Immature natural killer cell (primary cell): ENCODE measurements around the gene SRPK3. TPM values are rescaled to one million over a fixed set of nuclear protein-coding genes. Genes with fewer than 3 reads are reported as not detected.

Experiments
- DNase-seq, 3 donors: peaks; one replicate each; pipeline ENCODE4 v3.0.0; 2022; ENCODE audit warnings: mixed read lengths in 1 of 3
- H3K27ac Mint-ChIP-seq, 6 donors: one replicate each; pipeline ENCODE4 v1.8.0; 2020; ENCODE audit warnings: mixed read lengths in 6 of 6, mild to moderate bottlenecking in 5 of 6, inconsistent platforms in 4 of 6, moderate library complexity in 3 of 6
- H3K27me3 Mint-ChIP-seq, 3 donors: one replicate each; pipeline ENCODE4 v1.8.0; 2020 to 2021; ENCODE audit warnings: low read depth in 3 of 3, mild to moderate bottlenecking in 3 of 3, mixed read lengths in 3 of 3, moderate library complexity in 3 of 3, inconsistent platforms in 1 of 3
- H3K36me3 Mint-ChIP-seq, 3 donors: one replicate each; pipeline ENCODE4 v1.8.0; 2020; ENCODE audit warnings: mixed read lengths in 3 of 3, inconsistent platforms in 2 of 3, mild to moderate bottlenecking in 2 of 3
- H3K4me1 Mint-ChIP-seq, 2 donors: one replicate each; pipeline ENCODE4 v1.8.0; 2020; ENCODE audit warnings: inconsistent platforms in 2 of 2, mild to moderate bottlenecking in 2 of 2, mixed read lengths in 2 of 2, moderate library complexity in 1 of 2
- H3K4me3 Mint-ChIP-seq, 5 donors: one replicate each; pipeline ENCODE4 v1.8.0; 2020; ENCODE audit warnings: mild to moderate bottlenecking in 5 of 5, mixed read lengths in 5 of 5, inconsistent platforms in 3 of 5, moderate library complexity in 3 of 5
- H3K9me3 Mint-ChIP-seq, 6 donors: one replicate each; pipeline ENCODE4 v1.8.0; 2020; ENCODE audit warnings: mild to moderate bottlenecking in 6 of 6, mixed read lengths in 6 of 6, inconsistent platforms in 4 of 6, moderate library complexity in 3 of 6
- polyA plus RNA-seq, 3 donors: library from polyadenylated mRNA; unstranded; fragments of 300-500 nt; fragmentation: Illumina TruSeq; gene quantifications; one replicate each; pipeline ENCODE4 v1.2.3, GENCODE V29; 2021

SRPK3 gene, protein sequence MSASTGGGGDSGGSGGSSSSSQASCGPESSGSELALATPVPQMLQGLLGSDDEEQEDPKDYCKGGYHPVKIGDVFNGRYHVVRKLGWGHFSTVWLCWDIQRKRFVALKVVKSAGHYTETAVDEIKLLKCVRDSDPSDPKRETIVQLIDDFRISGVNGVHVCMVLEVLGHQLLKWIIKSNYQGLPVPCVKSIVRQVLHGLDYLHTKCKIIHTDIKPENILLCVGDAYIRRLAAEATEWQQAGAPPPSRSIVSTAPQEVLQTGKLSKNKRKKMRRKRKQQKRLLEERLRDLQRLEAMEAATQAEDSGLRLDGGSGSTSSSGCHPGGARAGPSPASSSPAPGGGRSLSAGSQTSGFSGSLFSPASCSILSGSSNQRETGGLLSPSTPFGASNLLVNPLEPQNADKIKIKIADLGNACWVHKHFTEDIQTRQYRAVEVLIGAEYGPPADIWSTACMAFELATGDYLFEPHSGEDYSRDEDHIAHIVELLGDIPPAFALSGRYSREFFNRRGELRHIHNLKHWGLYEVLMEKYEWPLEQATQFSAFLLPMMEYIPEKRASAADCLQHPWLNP
- polyA plus RNA-seq, result not detected

- no peak for DNase-seq
- Mint-ChIP-seq H3K4me3 (no peak within 1 kb of the TSS), H3K36me3 (no peaks in the 10 kb centered on the region), H3K4me1 (peaks cover 3 to 5% of the 10 kb centered on the region in 2 donors), H3K27ac (no peak within 1 kb of the TSS), H3K27me3 (peaks cover 0 to 3% (median 1%) of the 10 kb centered on the region in 3 donors), H3K9me3 (no peaks in the 10 kb centered on the region)
These were observed at the start of gene SRPK3 for GRCh38 chrX:153780678-153781427. Gene SRPK3 (plus strand): TSS chrX:153781041. CDS start chrX:153781087, 46 bp downstream.

DNA sequence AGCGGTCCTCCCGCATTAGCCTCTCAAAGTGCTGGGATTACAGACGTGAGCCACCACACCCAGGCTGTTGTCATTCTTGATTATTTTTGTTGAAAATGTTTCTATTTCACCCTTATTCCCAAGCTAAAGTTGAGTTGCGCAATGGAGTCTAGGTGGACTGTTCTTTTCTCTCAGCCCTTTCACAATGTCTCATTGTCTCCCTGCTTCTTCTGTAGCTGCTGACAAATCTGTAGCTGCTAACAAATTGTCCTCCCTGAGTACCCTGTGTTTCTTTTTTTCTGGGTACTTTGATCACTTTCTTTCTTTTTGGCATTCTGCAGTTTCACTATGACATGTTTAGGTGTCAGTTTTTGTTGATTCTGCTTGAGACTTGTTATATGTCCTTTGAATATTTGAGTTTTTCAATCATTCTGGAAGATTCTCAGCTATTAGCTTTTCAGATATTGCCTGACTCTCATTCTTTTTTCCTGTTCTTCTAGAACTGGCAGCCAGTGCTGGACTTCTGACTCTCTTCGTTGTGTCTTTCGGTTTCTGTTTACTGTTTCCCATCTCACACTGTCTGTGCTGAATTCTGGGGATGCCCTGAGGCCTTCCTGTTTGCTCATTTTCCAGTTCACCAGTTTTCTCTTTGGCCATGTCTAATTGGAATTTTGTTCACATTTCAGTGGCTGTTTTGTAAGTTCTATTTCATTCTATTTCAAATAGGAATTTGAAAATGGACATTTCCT, 49.6 kb upstream of the SRPK3 start:
- Mint-ChIP-seq H3K27ac (peak overlapping the region in 3 of 6 donors; percentile 17 to 52 (median 20)), H3K36me3 (peaks cover 3 to 21% (median 15%) of the 10 kb centered on the region in 3 donors), H3K4me1 (peaks cover 30 to 38% of the 10 kb centered on the region in 2 donors), H3K4me3 (no peak overlapping the region), H3K9me3 (no peaks in the 10 kb centered on the region), H3K27me3 (peaks cover 0 to 5% (median 3%) of the 10 kb centered on the region in 3 donors)
- no peak for DNase-seq

- Mint-ChIP-seq H3K36me3 (peaks cover 3 to 21% (median 15%) of the 10 kb centered on the region in 3 donors), H3K27me3 (peaks cover 0 to 5% (median 3%) of the 10 kb centered on the region in 3 donors), H3K27ac (peak overlapping the region in 2 of 6 donors; percentile 17 to 52), H3K4me1 (peaks cover 27 to 36% of the 10 kb centered on the region in 2 donors), H3K4me3 (no peak overlapping the region), H3K9me3 (no peaks in the 10 kb centered on the region)
- DNase-seq, result no peak
These were observed 49.0 kb upstream of the SRPK3 start for GRCh38 chrX:153731845-153732215.

DNA sequence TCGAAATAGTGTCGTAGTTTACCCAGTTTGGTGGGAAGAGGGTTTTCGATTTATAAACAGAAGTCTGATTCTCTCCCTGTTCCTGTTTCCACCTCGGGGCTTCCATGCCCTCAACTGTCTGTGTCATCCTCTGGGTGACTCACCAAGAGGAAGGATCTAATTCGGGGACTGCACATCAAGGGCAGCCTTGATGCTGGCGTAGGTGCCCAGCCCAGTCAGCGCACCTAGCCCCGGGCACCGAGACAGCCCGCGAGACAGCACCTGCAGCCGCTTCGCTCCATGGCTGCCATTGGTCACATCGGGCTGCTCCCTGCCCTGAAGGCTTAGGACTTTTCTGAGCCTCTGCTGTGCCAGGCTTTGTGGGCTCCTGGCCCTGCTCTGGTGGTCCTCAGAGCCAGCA, 48.4 kb upstream of the SRPK3 start:
- peaks cover 3 to 21% (median 15%) of the 10 kb centered on the region in 3 donors for H3K36me3 Mint-ChIP-seq
- no peaks in the 10 kb centered on the region for H3K9me3 Mint-ChIP-seq
- H3K27me3 Mint-ChIP-seq, result peaks cover 0 to 3% (median 3%) of the 10 kb centered on the region in 3 donors
- H3K27ac Mint-ChIP-seq, result no peak overlapping the region
- peaks cover 21 to 30% of the 10 kb centered on the region in 2 donors for H3K4me1 Mint-ChIP-seq
- no peak for DNase-seq
- H3K4me3 Mint-ChIP-seq, result no peak overlapping the region

DNA sequence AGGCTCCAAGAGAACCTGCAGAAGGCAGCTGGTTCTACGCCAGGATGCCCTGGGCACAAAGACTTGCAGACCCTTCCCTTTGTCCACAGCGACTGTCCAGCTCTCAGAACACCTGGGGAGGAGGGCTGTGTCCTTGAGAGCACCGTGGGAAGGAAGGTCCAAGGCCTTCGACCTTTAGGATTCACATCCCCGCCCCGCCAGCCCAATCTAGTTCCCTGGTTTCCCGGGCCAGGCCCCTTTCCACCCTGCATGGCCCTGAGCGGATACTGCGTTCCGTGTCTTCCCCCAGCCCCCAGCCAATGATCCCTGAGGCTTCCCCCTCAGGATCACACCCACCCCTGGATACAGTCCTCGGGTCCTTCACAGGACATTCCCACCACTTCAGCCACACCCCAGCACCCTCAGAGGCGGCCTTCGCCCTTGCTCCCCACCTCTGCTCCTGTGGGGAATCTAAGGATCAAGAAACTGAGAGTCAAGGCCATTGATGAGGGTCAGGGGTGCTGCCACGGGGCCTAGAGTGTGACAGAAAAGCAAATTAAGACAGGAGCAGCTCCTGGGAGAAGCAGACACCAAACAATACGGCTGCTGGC, 47.1 kb upstream of the SRPK3 start:
- H3K27me3 Mint-ChIP-seq, result peaks cover under 1 to 3% (median 3%) of the 10 kb centered on the region in 3 donors
- no peak for DNase-seq
- H3K36me3 Mint-ChIP-seq, result peaks cover 3 to 21% (median 15%) of the 10 kb centered on the region in 3 donors
- H3K27ac Mint-ChIP-seq, result no peak overlapping the region
- peaks cover 12 to 23% of the 10 kb centered on the region in 2 donors for H3K4me1 Mint-ChIP-seq
- H3K4me3 Mint-ChIP-seq, result no peak overlapping the region
- no peaks in the 10 kb centered on the region for H3K9me3 Mint-ChIP-seq

DNA sequence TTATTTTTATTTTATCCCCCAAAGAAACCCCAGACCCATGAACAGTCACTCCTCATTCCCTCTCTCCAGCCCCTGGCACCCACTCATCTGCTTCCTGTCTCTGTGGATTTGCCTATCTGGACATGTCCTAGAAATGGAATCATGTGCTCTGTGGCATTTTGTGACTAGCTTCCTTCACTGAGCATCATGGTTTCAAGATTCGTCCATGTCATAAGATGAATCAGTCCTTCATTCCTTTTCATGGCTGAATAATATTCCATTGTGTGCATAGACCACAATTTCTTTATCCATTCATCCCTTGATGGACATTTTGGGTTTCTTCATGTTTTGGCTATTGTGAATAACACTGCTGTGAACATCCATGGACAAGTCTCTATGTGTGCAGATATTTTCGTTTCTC, 46.0 kb upstream of the SRPK3 start:
- H3K36me3 Mint-ChIP-seq, result peaks cover 3 to 21% (median 15%) of the 10 kb centered on the region in 3 donors
- H3K4me1 Mint-ChIP-seq, result peaks cover 12 to 23% of the 10 kb centered on the region in 2 donors
- no peak overlapping the region for H3K4me3 Mint-ChIP-seq
- H3K27ac Mint-ChIP-seq, result peak overlapping the region in 1 of 6 donors; percentile 67
- no peaks in the 10 kb centered on the region for H3K9me3 Mint-ChIP-seq
- H3K27me3 Mint-ChIP-seq, result peaks cover 2 to 3% (median 3%) of the 10 kb centered on the region in 3 donors
- DNase-seq, result no peak

DNA sequence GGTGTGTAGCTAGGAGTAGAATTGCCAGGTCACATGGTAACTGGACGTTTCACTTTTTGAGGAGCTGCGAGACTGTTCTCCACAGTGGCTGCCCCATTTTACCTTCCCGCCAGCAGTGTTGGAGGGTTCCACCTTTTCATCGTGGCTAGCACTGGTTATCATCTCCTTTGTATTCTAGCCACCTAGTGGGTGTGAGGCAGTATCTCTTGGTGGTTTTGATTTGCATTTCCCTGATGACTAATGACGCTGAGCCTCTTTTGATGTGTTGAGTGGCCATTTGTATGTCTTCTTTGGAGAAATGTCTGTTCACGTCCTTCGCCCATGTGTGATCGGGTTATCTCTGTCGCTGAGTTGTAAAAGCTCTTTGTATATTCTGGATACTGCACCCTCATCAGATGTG, 45.6 kb upstream of the SRPK3 start:
- peak overlapping the region in 1 of 6 donors; percentile 80 for H3K27ac Mint-ChIP-seq
- H3K9me3 Mint-ChIP-seq, result no peaks in the 10 kb centered on the region
- DNase-seq, result peak in 2 of 3 donors; percentile 31
- peaks cover 0 to 3% (median 3%) of the 10 kb centered on the region in 3 donors for H3K27me3 Mint-ChIP-seq
- peaks cover 15 to 23% of the 10 kb centered on the region in 2 donors for H3K4me1 Mint-ChIP-seq
- peaks cover 3 to 21% (median 15%) of the 10 kb centered on the region in 3 donors for H3K36me3 Mint-ChIP-seq
- H3K4me3 Mint-ChIP-seq, result no peak overlapping the region

GRCh38 chrX:153736071-153736820, 44.6 kb upstream of the SRPK3 start:
- Mint-ChIP-seq H3K4me1 (peaks cover 17 to 21% of the 10 kb centered on the region in 2 donors), H3K36me3 (peaks cover 3 to 17% (median 15%) of the 10 kb centered on the region in 3 donors), H3K27me3 (peaks cover 0 to 5% (median 3%) of the 10 kb centered on the region in 3 donors), H3K27ac (no peak overlapping the region), H3K4me3 (no peak overlapping the region), H3K9me3 (no peaks in the 10 kb centered on the region)
- DNase-seq, result no peak

GRCh38 chrX:153736871-153737441, 43.9 kb upstream of the SRPK3 start:
- peaks cover 0 to 5% (median 3%) of the 10 kb centered on the region in 3 donors for H3K27me3 Mint-ChIP-seq
- H3K9me3 Mint-ChIP-seq, result no peaks in the 10 kb centered on the region
- H3K4me3 Mint-ChIP-seq, result no peak overlapping the region
- H3K36me3 Mint-ChIP-seq, result peaks cover 0 to 12% (median 9%) of the 10 kb centered on the region in 3 donors
- H3K4me1 Mint-ChIP-seq, result peaks cover 14 to 17% of the 10 kb centered on the region in 2 donors
- no peak for DNase-seq
- H3K27ac Mint-ChIP-seq, result no peak overlapping the region

GRCh38 chrX:153738056-153738605, 42.7 kb upstream of the SRPK3 start:
- H3K27ac Mint-ChIP-seq, result no peak overlapping the region
- H3K9me3 Mint-ChIP-seq, result no peaks in the 10 kb centered on the region
- H3K4me1 Mint-ChIP-seq, result peaks cover 12 to 17% of the 10 kb centered on the region in 2 donors
- DNase-seq, result no peak
- no peak overlapping the region for H3K4me3 Mint-ChIP-seq
- peaks cover 0 to 3% (median 3%) of the 10 kb centered on the region in 3 donors for H3K27me3 Mint-ChIP-seq
- H3K36me3 Mint-ChIP-seq, result peaks cover 0 to 11% (median 8%) of the 10 kb centered on the region in 3 donors

DNA sequence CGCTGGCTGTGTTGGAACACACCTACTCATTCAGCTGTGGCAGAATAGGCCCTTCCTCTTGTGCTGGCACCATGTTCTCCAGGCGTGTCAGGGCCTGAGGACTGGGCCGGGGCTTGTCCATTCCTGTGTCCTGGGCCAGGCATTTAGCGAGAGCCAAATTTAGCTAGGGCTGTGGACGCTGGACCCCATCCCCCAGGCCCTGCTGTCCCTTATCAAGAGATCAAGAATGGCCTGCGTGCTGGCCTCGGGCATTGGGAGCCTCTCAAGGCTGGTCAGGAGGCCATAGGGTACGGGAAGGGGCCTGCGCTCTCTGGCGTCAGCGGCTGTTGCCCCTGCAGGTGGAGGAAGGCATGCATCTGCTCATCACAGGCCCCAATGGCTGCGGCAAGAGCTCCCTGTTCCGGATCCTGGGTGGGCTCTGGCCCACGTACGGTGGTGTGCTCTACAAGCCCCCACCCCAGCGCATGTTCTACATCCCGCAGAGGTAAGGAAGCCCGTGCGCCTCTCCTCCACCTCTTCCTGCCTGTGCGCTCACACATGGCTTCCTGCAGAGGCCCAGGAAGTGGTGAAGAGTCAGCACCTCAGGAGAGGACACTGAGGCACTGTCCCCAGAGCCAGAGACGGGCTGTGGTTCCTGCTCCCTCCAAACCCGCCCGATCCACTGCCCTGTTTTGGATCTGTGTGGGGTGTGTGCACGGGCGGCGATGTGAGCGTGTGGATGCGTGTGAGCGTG, 40.9 kb upstream of the SRPK3 start:
- no peak for DNase-seq
- H3K27ac Mint-ChIP-seq, result no peak overlapping the region
- peaks cover 3 to 4% (median 3%) of the 10 kb centered on the region in 3 donors for H3K27me3 Mint-ChIP-seq
- peaks cover 8 to 16% of the 10 kb centered on the region in 2 donors for H3K4me1 Mint-ChIP-seq
- H3K4me3 Mint-ChIP-seq, result no peak overlapping the region
- H3K36me3 Mint-ChIP-seq, result peaks cover 0 to 7% (median 3%) of the 10 kb centered on the region in 3 donors
- H3K9me3 Mint-ChIP-seq, result no peaks in the 10 kb centered on the region
